Measurements from ENCODE around the gene HSD11B1L. TPM values are rescaled to one million over a fixed set of nuclear protein-coding genes. Genes with fewer than 3 reads are reported as not detected.

HSD11B1L gene
- total and polyA plus RNA-seq, 7 donors = 4.5 to 15.6 (median 4.7) TPM

- ATAC-seq = no peak
- WGBS, 3 donors = 82 to 88% (median 83%) methylated on average over 37 to 42 of the region's 42 CpGs
- intact Hi-C loops (cut with DNase I) = no loop called here
- no peak overlapping the region for H3K4me3 ChIP-seq
- H3K27me3 ChIP-seq (ENCODE audit: insufficient read depth in 3 of 3, low read length in 2 of 3) = no peaks in the 10 kb centered on the region
- H3K27ac ChIP-seq = no peak overlapping the region
- H3K36me3 ChIP-seq (ENCODE audit: insufficient read depth in 1 of 2, low read depth in 1 of 2) = peaks cover 10 to 90% of the 10 kb centered on the region in 2 donors
- TF ChIP-seq, protein P1, sequence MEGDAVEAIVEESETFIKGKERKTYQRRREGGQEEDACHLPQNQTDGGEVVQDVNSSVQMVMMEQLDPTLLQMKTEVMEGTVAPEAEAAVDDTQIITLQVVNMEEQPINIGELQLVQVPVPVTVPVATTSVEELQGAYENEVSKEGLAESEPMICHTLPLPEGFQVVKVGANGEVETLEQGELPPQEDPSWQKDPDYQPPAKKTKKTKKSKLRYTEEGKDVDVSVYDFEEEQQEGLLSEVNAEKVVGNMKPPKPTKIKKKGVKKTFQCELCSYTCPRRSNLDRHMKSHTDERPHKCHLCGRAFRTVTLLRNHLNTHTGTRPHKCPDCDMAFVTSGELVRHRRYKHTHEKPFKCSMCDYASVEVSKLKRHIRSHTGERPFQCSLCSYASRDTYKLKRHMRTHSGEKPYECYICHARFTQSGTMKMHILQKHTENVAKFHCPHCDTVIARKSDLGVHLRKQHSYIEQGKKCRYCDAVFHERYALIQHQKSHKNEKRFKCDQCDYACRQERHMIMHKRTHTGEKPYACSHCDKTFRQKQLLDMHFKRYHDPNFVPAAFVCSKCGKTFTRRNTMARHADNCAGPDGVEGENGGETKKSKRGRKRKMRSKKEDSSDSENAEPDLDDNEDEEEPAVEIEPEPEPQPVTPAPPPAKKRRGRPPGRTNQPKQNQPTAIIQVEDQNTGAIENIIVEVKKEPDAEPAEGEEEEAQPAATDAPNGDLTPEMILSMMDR (IDR thresholded peaks at IDR 0.05) = no peak
- H3K4me1 ChIP-seq = peaks cover 10% of the 10 kb centered on the region
- no peak for DNase-seq
- no peaks in the 10 kb centered on the region for H3K9me3 ChIP-seq
Observed at GRCh38 chr19:5696196-5697021, 15.6 kb downstream of the HSD11B1L start.

GRCh38 chr19:5697022-5697889 is 16.4 kb downstream of the HSD11B1L start:
- intact Hi-C loops (cut with DNase I) = no loop called here
- no peak overlapping the region for H3K4me3 ChIP-seq
- peaks cover 1% of the 10 kb centered on the region for H3K4me1 ChIP-seq
- H3K9me3 ChIP-seq = no peaks in the 10 kb centered on the region
- H3K27me3 ChIP-seq (ENCODE audit: insufficient read depth in 3 of 3, low read length in 2 of 3) = no peaks in the 10 kb centered on the region
- H3K36me3 ChIP-seq (ENCODE audit: insufficient read depth in 1 of 2, low read depth in 1 of 2) = peaks cover 8 to 82% of the 10 kb centered on the region in 2 donors
- DNase-seq (no peak), ATAC-seq (no peak)
- TF ChIP-seq, protein P1 (IDR thresholded peaks at IDR 0.05) = no peak
- WGBS, 3 donors = 76 to 84% (median 81%) methylated on average over 19 to 25 of the region's 25 CpGs
- no peak overlapping the region for H3K27ac ChIP-seq

DNA sequence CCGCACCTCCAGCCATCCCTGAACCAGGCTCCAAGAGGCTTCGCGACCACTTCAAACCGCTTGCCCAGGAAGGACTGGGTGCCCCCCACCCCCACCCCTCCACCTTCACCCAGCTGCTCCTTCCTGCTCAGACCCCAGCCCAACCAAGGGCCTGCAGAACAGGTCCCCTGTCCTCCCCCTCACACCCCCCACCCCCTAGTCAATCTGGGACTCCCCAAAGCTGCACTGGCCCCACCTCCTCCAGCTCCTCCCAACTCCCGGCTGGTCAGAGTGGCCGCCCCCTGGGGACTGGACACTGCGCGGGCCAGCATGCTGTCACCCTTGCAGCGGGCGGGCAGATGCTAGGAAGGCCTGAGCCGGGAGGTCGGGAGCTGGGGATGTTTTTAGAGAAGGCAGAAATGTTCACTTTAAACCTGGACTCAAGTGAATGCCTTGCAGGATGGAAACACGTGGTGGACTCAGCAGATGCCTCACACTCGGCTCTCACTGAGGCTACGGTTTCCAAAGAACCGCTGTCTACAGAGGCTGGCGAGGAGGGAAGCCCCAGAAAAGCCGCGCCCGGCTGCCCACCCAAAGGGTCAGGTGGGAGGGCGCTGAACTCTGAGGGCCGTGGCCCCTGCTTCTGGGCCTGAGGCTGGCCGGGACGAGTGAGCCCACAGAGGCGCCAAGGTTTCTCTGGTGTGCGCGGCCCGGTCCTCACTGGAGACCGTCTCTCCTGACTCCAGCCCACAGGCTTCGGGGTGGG is 17.2 kb downstream of the HSD11B1L start:
- WGBS, 3 donors = 76 to 80% (median 79%) methylated on average over 28 to 30 of the region's 30 CpGs
- H3K36me3 ChIP-seq (ENCODE audit: insufficient read depth in 1 of 2, low read depth in 1 of 2) = peaks cover 8 to 78% of the 10 kb centered on the region in 2 donors

More for the DNA sequence above, 17.2 kb downstream of the HSD11B1L start:
- no peak for DNase-seq
- Histone ChIP-seq H3K4me1 (no peaks in the 10 kb centered on the region), H3K27me3 (ENCODE audit: insufficient read depth in 3 of 3, low read length in 2 of 3) (no peaks in the 10 kb centered on the region), H3K27ac (no peak overlapping the region), H3K4me3 (no peak overlapping the region), H3K9me3 (no peaks in the 10 kb centered on the region)
- TF ChIP-seq, protein P1 (IDR thresholded peaks at IDR 0.05) = no peak
- ATAC-seq = peak in 1 of 4 donors; percentile 2
- intact Hi-C loops (cut with DNase I) = no loop called here

Data from psoas muscle (tissue), 8 donors.